Heart right ventricle (tissue), 16 donors: ENCODE measurements around the gene SLC22A23. TPM values are rescaled to one million over a fixed set of nuclear protein-coding genes. Genes with fewer than 3 reads are reported as not detected.

ENCODE experiments used
- ATAC-seq, 8 donors: fragments of 200-7000 bp; cut with Tn5 transposase; one replicate each; pipeline ENCODE4 v1.9.1; 2020; ENCODE audit warnings: mild to moderate bottlenecking in 8 of 8, moderate library complexity in 8 of 8, moderate number of reproducible peaks in 1 of 8
- DNase-seq, 2 donors: peaks; one replicate each; pipeline ENCODE4 v3.0.0-alpha.2; 2020
- H3K27ac ChIP-seq, 10 donors: fragments of 200-600 bp; sonication (generic) in 2 of 10; one replicate each; pipeline versions ENCODE4 v1.5.0 to v1.8.0; 2020 to 2022; ENCODE audit warnings: mild to moderate bottlenecking in 3 of 10
- H3K27me3 ChIP-seq, 7 donors: fragments of 200-600 bp; one replicate each; pipeline ENCODE4 v1.8.0; 2021 to 2022; ENCODE audit warnings: mild to moderate bottlenecking in 2 of 7
- H3K36me3 ChIP-seq, 9 donors: fragments of 200-600 bp; sonication (generic) in 1 of 9; one replicate each; pipeline versions ENCODE4 v1.5.0 to v1.8.0; 2020 to 2022; ENCODE audit warnings: mild to moderate bottlenecking in 2 of 9
- H3K4me1 ChIP-seq, 9 donors: fragments of 200-600 bp; sonication (generic) in 1 of 9; one replicate each; pipeline versions ENCODE4 v1.5.0 to v1.8.0; 2020 to 2022; ENCODE audit warnings: mild to moderate bottlenecking in 4 of 9
- H3K4me3 ChIP-seq, 10 donors: fragments of 200-600 bp; sonication (generic) in 2 of 10; one replicate each; pipeline versions ENCODE4 v1.5.0 to v1.8.0; 2020 to 2022; ENCODE audit warnings: mild to moderate bottlenecking in 7 of 10, moderate library complexity in 2 of 10
- H3K9me3 ChIP-seq, 11 donors: fragments of 200-600 bp in 10 of 11; sonication (generic) in 2 of 11; one replicate each; pipeline versions ENCODE4 v1.5.0 to v1.8.0; 2013 to 2022; ENCODE audit warnings: mild to moderate bottlenecking in 2 of 11, control low read depth in 1 of 11, moderate library complexity in 1 of 11
- WGBS, 2 donors: extraction: QIAGEN DNeasy Blood & Tissue Kit; methylation state at CpG; one replicate each; pipeline ENCODE4 v1.1.7; 2013; ENCODE audit warnings: inconsistent platforms in 1 of 2; 5-methylcytosine and 5-hydroxymethylcytosine counted together
- intact Hi-C, 10 donors: fragments of 100-400 bp; cut with DNase I; formaldehyde crosslinking; loops; one replicate each; pipeline versions ENCODE4 v1.11.1 to v1.14.2; 2022
- polyA plus RNA-seq, 2 donors: library from polyadenylated mRNA; stranded (reverse); fragments of 200-250 nt; gene quantifications; one replicate each; pipeline ENCODE4 v1.2.3, GENCODE V29; 2013
- total RNA-seq, 10 donors: library from RNA; stranded (reverse); fragmentation: NEBNext Ultra II Directional in 3 of 10; extraction: Animal tissue kit (Norgen Biotek cat#: 25700) in 3 of 10; gene quantifications; one replicate each; pipeline versions ENCODE4 v1.2.1 to v1.2.4, GENCODE V29; 2021 to 2023
- TF ChIP-seq, protein P1 (sequence below), 9 donors: fragments of 200-600 bp; sonication (generic) in 2 of 9; IDR thresholded peaks; one replicate each; pipeline versions ENCODE4 v1.5.0 to v1.8.0; 2021 to 2022; ENCODE audit warnings: antibody characterized with exemption in 9 of 9, mild to moderate bottlenecking in 5 of 9, moderate library complexity in 1 of 9
- donor health status: Arrhythmogenic right ventricular cardiomyopathy.
- donor health status: ischemic (EF 13 %, LVEDD 7.1; RV severe dilation, severe dysfunction).
- donor health status: healthy with polysubstance abuse.
- donor health status: DM: no; HTN: yes; CAD: no.
- donor health status: DM: no; HTN: no; CAD: no.
- donor health status: ischemic (EF 25% LVEDD 6.9; RV normal size, moderate dysfunction).
- donor health status: ischemic (EF 25% LVEDD 5.7; RV mildly dilated, moderate dysfunction).
- donor health status: healthy.
- donor health status: DM: yes; HTN: yes; CAD: no.
- donor health status: Ischemic cardiomyopathy.
- donor health status: ischemic (EF 35%, LVEDD 5.7; RV mildly dilated, moderate dysfunction).
- donor health status: nonischemic (EF 11% LVEDD 7.7; RV severe dilation, severe dysfunction).
- donor health status: DM: yes; HTN: yes; CAD: no.
- donor health status: PGD.
- donor health status: ischemic (EF 29% LVEDD 5.4; RV normal size, mild dysfunction).
- donor health status: nonischemic (EF 23%, LVEDD 6.1; RV moderate dilation, normal function).

Gene SLC22A23
- total and polyA plus RNA-seq, 12 donors, result 1.9 to 7.8 (median 5.1) TPM

DNA sequence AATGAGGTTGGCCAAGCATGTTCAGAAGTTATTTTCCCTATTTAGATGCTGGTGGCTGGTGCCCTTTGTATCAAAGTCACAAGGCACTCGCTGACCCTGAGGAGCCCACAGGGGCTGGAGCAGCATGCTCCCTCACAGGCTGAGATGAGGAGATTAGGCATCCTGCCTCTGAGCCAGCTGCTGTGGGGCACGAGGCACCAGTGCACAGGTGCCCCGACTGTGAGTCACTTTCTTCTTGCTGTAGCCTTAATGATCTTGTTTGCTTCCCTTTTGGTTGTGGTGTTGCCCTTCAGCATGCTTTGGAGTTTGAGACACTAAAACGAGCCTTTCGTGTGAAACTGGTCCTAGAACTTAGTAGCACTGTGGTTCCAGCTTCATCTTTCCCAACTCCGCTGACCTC is 193.8 kb downstream of the SLC22A23 start:
- Histone ChIP-seq H3K27ac (no peak overlapping the region), H3K27me3 (no peaks in the 10 kb centered on the region), H3K4me3 (no peak overlapping the region), H3K9me3 (no peaks in the 10 kb centered on the region), H3K4me1 (peaks cover 2 to 47% (median 28%) of the 10 kb centered on the region in 9 donors), H3K36me3 (peaks cover 0 to 40% (median 4%) of the 10 kb centered on the region in 9 donors)
- intact Hi-C loops, result no loop called here
- TF ChIP-seq, protein P1, sequence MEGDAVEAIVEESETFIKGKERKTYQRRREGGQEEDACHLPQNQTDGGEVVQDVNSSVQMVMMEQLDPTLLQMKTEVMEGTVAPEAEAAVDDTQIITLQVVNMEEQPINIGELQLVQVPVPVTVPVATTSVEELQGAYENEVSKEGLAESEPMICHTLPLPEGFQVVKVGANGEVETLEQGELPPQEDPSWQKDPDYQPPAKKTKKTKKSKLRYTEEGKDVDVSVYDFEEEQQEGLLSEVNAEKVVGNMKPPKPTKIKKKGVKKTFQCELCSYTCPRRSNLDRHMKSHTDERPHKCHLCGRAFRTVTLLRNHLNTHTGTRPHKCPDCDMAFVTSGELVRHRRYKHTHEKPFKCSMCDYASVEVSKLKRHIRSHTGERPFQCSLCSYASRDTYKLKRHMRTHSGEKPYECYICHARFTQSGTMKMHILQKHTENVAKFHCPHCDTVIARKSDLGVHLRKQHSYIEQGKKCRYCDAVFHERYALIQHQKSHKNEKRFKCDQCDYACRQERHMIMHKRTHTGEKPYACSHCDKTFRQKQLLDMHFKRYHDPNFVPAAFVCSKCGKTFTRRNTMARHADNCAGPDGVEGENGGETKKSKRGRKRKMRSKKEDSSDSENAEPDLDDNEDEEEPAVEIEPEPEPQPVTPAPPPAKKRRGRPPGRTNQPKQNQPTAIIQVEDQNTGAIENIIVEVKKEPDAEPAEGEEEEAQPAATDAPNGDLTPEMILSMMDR (IDR thresholded peaks at IDR 0.05), result no peak
- 80 to 84% methylated on average over 6 of the region's 6 CpGs for WGBS, 2 donors
- no peak for DNase-seq
- no peak for ATAC-seq

DNA sequence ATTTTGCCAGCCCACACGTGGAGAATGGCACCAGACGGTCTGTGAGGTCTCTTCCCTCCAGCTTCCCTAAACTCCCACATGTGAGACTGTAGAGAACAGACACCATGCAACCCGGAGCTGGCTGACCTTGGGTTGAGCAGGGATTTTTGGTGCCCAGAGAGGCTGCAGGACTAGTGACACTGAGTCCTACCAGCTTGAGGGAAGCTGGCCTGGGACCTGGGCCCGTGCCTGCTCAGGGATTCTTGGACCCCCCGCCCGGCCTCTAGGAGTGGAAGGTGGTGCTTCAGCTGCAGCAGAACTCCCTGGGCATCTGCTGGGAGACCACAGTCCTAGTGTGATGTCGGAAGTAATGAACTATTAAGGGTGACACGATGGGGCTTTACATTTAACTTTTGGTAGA is 194.9 kb downstream of the SLC22A23 start:
- no peak overlapping the region for H3K27ac ChIP-seq
- peaks cover 2 to 47% (median 28%) of the 10 kb centered on the region in 9 donors for H3K4me1 ChIP-seq
- TF ChIP-seq, protein P1 (IDR thresholded peaks at IDR 0.05), result no peak
- no peak for ATAC-seq
- peaks cover 0 to 30% (median 4%) of the 10 kb centered on the region in 9 donors for H3K36me3 ChIP-seq
- 64 to 70% methylated on average over 8 of the region's 8 CpGs for WGBS, 2 donors
- no peaks in the 10 kb centered on the region for H3K27me3 ChIP-seq
- no peaks in the 10 kb centered on the region for H3K9me3 ChIP-seq
- intact Hi-C loops, result no loop called here
- H3K4me3 ChIP-seq, result no peak overlapping the region
- no peak for DNase-seq

DNA sequence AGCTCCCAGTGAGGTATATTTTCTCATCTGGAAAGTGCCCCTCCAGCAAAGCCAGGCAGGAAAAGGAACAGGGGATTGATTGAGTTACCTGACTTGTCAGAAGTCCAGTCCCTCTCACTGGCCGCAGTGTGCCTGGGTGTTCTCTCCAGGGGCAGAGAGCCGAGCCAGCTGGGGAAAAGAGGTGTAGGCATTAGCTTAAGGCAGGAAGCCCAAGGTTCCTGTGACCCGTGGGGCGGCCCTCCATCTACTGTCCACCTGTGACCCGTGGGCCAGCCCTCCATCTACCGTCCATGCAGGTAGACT is 195.4 kb downstream of the SLC22A23 start:
- no peak for DNase-seq
- TF ChIP-seq, protein P1 (IDR thresholded peaks at IDR 0.05), result no peak
- H3K27ac ChIP-seq, result no peak overlapping the region
- intact Hi-C loops, result no loop called here
- H3K4me3 ChIP-seq, result no peak overlapping the region
- no peaks in the 10 kb centered on the region for H3K9me3 ChIP-seq
- WGBS, 2 donors, result 64 to 78% methylated on average over 6 of the region's 6 CpGs
- peaks cover 0 to 30% (median 4%) of the 10 kb centered on the region in 9 donors for H3K36me3 ChIP-seq
- peaks cover 2 to 47% (median 28%) of the 10 kb centered on the region in 9 donors for H3K4me1 ChIP-seq
- no peak for ATAC-seq
- H3K27me3 ChIP-seq, result no peaks in the 10 kb centered on the region

DNA sequence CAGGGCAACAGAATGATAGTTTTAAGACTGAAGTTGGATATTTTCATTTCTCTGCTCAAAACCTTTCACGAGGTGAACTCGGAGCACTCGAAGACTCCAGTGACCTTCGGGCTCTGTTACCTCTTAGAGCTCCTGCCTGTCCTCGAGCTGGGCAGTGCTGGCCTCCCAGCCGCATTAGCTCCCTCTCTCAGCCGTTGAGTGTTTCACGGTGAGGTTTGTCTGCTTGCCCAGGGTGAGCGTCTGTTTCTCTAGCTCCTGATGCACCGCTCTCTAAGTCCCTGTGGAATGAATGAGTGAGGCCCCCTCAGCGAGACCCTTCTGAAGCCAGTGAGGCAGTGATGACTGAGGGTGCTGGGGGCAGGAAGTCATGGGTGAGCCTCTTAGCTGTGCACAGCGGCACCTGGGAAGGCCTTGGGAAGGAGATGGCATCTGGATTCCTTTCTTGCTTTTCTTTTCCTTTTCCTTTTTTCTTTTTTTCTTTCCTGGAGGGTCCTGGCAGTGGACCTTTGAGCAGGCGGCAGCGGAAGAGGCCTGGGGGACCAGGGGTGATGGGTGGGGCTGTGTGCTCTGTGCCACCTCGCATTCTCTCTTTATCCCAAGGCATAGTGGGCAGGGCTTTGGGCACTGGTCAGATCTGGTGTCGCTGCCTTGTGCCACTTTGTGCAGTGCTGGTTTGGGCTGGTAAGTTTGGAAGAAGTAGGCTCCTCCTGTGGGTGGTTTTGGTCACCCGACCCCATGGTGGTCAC is 195.9 kb downstream of the SLC22A23 start:
- Histone ChIP-seq H3K27ac (no peak overlapping the region), H3K4me3 (peak overlapping the region in 2 of 10 donors; percentile 76 to 92), H3K9me3 (no peaks in the 10 kb centered on the region), H3K36me3 (peaks cover 0 to 30% (median 4%) of the 10 kb centered on the region in 9 donors), H3K27me3 (no peaks in the 10 kb centered on the region), H3K4me1 (peaks cover 2 to 47% (median 28%) of the 10 kb centered on the region in 9 donors)
- ATAC-seq (no peak), DNase-seq (no peak)
- TF ChIP-seq, protein P1 (IDR thresholded peaks at IDR 0.05), result no peak
- 74 to 84% methylated on average over 17 of the region's 17 CpGs for WGBS, 2 donors
- intact Hi-C loops, result no loop called here
